H1 (cell line): ENCODE data around the gene ME1.

Source experiments
- BACH1 ChIP-seq: IDR thresholded peaks from 2 replicates; pipeline ENCODE4 v1.6.1; 2012; ENCODE audit warnings: low read length, improper control_type of control experiment
- CEBPB ChIP-seq: IDR thresholded peaks from 2 replicates; pipeline ENCODE4 v1.6.1; 2012; ENCODE audit warnings: low read depth, low read length
- CHD2 ChIP-seq: IDR thresholded peaks from 2 replicates; pipeline ENCODE4 v1.6.1; 2012; ENCODE audit warnings: low read length, improper control_type of control experiment
- CREB1 ChIP-seq: IDR thresholded peaks from 2 replicates; pipeline ENCODE4 v1.6.1; 2012; ENCODE audit warnings: inconsistent platforms
- EP300 ChIP-seq, 2 experiments: IDR thresholded peaks; 1 replicate in 1 of 2; 2 replicates in 1 of 2; pipeline ENCODE4 v1.6.1; 2011 to 2012; ENCODE audit warnings: low read depth in 2 of 2, low read length in 2 of 2, mild to moderate bottlenecking in 2 of 2, borderline replicate concordance in 1 of 2, inconsistent platforms in 1 of 2, moderate library complexity in 1 of 2
- EZH2 ChIP-seq: fragments of 200-600 bp; sonication (generic); IDR thresholded peaks from 2 replicates; pipeline ENCODE4 v1.7.1; 2012; ENCODE audit warnings: low read depth, mild to moderate bottlenecking, moderate library complexity, low read length, inconsistent platforms; ENCODE audit not compliant: severe bottlenecking
- FOSL1 ChIP-seq: IDR thresholded peaks from 2 replicates; pipeline ENCODE4 v1.6.1; 2011; ENCODE audit warnings: mild to moderate bottlenecking, low read depth, low read length, moderate library complexity; ENCODE audit not compliant: insufficient read depth
- NRF1 ChIP-seq: IDR thresholded peaks from 2 replicates; pipeline ENCODE4 v1.6.1; 2011; ENCODE audit warnings: mild to moderate bottlenecking, low read depth, low read length, improper control_type of control experiment
- PHF8 ChIP-seq: fragments of 200-600 bp; sonication (generic); conservative IDR thresholded peaks from 2 replicates; pipeline ENCODE4 v1.7.1; 2012; ENCODE audit warnings: low read depth, mild to moderate bottlenecking, inconsistent platforms, low read length, moderate library complexity
- POLR2A ChIP-seq, 2 experiments: IDR thresholded peaks; 1 replicate in 1 of 2; 2 replicates in 1 of 2; pipeline ENCODE4 v1.6.1; 2011; ENCODE audit warnings: low read depth in 2 of 2, low read length in 2 of 2, mild to moderate bottlenecking in 2 of 2; ENCODE audit errors: control extremely low read depth in 1 of 2
- POLR2AphosphoS5 ChIP-seq: IDR thresholded peaks from 2 replicates; pipeline ENCODE4 v1.6.1; 2011; ENCODE audit warnings: low read depth, low read length
- SP2 ChIP-seq: IDR thresholded peaks from 2 replicates; pipeline ENCODE4 v1.6.1; 2012; ENCODE audit warnings: mild to moderate bottlenecking, low read length, inconsistent platforms
- TF ChIP-seq, protein P1 (sequence below), 3 experiments: IDR thresholded peaks; 1 replicate in 2 of 3; 2 replicates in 1 of 3; pipeline versions ENCODE4 v1.5.1 to v1.6.1; 2011; ENCODE audit warnings: low read length in 3 of 3, mild to moderate bottlenecking in 3 of 3, inconsistent platforms in 2 of 3, low read depth in 1 of 3, moderate library complexity in 1 of 3; ENCODE audit not compliant: insufficient read depth in 1 of 3; ENCODE audit errors: control extremely low read depth in 1 of 3

DNA sequence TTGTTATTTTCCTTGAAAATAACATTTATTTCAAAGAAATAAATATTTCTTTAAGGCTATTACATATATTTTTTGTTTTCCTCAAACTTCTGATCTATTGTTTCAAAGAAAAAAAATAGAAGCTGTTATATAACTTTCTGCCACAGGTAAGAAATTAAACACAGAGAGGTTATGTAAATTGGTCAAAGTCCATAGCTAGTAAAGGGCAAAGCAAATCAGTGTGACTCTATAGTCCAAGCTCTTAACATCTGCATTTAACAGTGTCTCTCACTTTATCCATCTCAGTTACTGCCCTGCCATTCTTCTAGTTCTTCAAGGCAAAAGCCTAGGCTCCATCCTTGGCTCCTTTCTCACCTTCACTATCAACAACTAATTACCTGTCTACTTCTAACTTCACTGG is 180.6 kb downstream of the ME1 start:
- TF ChIP-seq, protein P1, sequence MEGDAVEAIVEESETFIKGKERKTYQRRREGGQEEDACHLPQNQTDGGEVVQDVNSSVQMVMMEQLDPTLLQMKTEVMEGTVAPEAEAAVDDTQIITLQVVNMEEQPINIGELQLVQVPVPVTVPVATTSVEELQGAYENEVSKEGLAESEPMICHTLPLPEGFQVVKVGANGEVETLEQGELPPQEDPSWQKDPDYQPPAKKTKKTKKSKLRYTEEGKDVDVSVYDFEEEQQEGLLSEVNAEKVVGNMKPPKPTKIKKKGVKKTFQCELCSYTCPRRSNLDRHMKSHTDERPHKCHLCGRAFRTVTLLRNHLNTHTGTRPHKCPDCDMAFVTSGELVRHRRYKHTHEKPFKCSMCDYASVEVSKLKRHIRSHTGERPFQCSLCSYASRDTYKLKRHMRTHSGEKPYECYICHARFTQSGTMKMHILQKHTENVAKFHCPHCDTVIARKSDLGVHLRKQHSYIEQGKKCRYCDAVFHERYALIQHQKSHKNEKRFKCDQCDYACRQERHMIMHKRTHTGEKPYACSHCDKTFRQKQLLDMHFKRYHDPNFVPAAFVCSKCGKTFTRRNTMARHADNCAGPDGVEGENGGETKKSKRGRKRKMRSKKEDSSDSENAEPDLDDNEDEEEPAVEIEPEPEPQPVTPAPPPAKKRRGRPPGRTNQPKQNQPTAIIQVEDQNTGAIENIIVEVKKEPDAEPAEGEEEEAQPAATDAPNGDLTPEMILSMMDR (IDR thresholded peaks at IDR 0.05; ENCODE audit: control extremely low read depth in 1 of 3, insufficient read depth in 1 of 3, low read depth in 1 of 3, low read length in 3 of 3), result no peak
- TF ChIP-seq POLR2AphosphoS5 (no peak), POLR2A (IDR thresholded peaks at IDR 0.05; ENCODE audit: control extremely low read depth in 1 of 2, low read depth in 2 of 2, low read length in 2 of 2) (no peak), FOSL1 (no peak), CHD2 (no peak), EZH2 (no peak), EP300 (IDR thresholded peaks at IDR 0.05; ENCODE audit: borderline replicate concordance in 1 of 2, low read depth in 2 of 2, low read length in 2 of 2) (no peak), PHF8 (no peak), NRF1 (no peak), SP2 (no peak), BACH1 (no peak), CREB1 (no peak), CEBPB (no peak)
